ENCODE results near the gene CDKN2B.

CDKN2B gene

GRCh38 chr9:21995006-21995665 lies 14.0 kb downstream of the CDKN2B start:
- no peak for DNase-seq (ENCODE audit: low read depth in 4 of 4, low spot score in 1 of 4)

- DNase-seq (ENCODE audit: low read depth in 4 of 4, low spot score in 1 of 4) = no peak
These were observed 14.5 kb downstream of the CDKN2B start, which contains the start of gene CDKN2B-AS1 for GRCh38 chr9:21994556-21995005. Gene CDKN2B-AS1, plus strand, starts transcription at chr9:21994791.

DNA sequence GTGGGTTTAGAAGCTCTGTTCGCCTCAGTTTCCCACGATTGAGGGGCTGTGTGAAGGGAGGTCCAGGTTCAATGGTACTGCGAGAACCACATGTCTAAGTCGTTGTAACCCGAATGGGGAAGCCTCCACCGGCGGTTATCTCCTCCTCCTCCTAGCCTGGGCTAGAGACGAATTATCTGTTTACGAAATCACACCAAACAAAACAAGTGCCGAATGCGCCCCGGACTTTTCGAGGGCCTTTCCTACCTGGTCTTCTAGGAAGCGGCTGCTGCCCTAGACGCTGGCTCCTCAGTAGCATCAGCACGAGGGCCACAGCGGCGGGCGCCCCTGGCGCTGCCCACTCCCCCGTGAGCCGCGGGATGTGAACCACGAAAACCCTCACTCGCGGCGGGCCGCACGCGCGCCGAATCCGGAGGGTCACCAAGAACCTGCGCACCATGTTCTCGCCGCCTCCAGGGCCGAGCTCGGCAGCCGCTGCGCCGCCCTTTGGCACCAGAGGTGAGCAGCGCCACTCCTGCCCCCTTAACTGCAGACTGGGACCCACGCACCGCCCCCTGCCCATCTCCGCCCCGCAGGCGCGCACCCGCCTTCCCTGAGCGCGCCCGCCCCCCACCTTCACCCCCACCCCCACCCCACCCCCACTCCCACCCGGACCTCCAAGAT lies 15.1 kb downstream of the CDKN2B start, which contains the start of gene CDKN2A:
TSS of gene CDKN2A (minus strand) at position 500 of the 663 bp plus-strand sequence.
- DNase-seq (ENCODE audit: low read depth in 4 of 4, low spot score in 1 of 4) = no peak

GRCh38 chr9:21993007-21993406 lies 16.1 kb downstream of the CDKN2B start:
- DNase-seq (ENCODE audit: low read depth in 4 of 4, low spot score in 1 of 4) = no peak

DNA sequence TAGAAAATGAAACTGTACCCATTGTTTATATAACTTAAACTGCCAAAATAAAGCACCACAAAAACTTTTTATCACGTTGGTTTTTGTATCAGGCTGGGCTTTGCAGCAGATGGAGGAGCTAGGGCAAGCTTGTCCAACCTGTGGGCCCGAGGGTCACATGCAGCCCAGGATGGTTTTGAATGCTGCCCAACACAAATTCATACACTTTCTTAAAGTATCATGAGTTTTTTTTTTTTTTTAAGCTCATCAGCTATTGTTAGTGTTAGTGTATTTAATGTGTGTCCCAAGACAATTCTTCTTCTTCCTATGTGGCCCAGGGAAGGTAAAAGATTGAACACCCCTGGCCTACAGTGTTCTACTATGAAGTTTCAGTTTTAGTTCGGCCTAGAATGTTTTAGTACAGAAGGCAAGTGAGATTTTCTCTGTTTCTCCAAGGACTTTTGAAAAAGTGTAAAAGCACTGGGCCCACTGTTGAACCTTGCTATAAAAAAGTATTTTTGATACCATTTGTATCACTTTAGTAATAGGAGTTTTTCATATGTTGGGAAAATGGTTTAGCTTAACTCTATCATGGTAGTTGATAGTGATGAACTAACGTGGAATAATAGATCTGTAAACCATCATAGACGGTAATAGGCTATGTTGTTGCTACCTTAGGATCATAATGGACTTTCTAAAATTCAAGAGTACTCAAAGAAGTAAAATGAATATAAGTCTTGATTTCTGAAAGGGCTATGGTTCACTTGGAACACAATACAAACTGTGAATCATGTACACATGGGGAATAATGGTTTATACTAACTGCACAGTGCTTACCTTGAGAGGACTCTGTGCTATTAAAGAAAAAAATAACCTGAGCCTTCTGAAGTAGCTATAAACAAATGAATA lies 17.8 kb downstream of the CDKN2B start:
- DNase-seq (ENCODE audit: low read depth in 4 of 4, low spot score in 1 of 4) = no peak

GRCh38 chr9:21989440-21990189 lies 19.5 kb downstream of the CDKN2B start:
- DNase-seq (ENCODE audit: low read depth in 4 of 4, low spot score in 1 of 4) = no peak

- no peak for DNase-seq (ENCODE audit: low read depth in 4 of 4, low spot score in 1 of 4)
These were observed 20.8 kb downstream of the CDKN2B start for GRCh38 chr9:21988056-21988990.

DNA sequence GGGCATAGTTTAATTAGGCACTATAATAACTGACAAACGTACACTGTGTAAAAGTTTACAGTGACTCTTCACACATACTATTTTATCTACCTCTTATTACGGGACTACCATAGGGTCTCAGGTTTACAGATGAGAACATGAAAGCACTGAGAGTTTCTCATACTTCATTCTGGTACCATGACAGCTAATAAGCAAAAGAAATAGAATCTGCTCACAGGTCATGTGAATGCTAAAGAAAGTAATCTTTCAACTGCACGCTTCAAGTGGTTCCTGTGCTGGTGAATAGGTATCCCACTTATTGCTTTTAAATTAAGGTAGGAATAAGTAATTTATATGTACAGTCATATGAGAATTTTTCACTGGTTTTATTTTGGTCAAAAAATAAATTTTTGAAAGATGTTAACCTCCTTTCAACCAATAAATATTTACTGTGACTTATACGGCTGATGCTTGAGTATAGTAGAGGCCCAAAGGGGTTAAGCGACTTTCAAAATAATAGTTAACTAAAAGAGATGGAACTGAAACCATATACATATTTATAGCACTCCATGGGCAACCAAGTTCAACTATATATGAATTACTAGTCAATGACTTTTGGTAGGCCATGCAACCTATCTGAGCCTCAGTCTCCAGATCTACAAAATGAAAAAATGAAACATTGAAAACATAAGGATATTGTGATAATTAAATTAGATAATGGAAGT lies 23.0 kb downstream of the CDKN2B start:
- no peak for DNase-seq (ENCODE audit: low read depth in 4 of 4, low spot score in 1 of 4)

DNA sequence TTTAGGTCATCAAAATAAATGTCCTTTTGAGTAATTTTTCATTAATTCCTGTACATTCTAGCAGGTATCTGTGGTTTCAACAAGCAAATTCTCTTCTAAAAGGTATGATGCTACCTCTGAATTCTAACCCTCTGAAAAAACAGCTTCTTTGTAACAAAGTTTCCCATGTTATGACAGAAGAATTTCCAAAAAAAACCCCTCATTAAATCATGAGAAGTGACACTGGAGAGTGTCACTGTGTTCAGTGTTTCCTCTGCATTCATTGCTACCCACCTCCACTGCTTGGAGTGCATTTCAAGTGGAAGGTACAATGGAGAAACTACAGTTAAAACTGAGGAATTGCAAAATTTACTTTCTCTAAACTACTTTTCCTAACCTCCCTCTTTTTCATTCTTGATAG lies 25.0 kb downstream of the CDKN2B start:
- no peak for DNase-seq (ENCODE audit: low read depth in 4 of 4, low spot score in 1 of 4)

DNA sequence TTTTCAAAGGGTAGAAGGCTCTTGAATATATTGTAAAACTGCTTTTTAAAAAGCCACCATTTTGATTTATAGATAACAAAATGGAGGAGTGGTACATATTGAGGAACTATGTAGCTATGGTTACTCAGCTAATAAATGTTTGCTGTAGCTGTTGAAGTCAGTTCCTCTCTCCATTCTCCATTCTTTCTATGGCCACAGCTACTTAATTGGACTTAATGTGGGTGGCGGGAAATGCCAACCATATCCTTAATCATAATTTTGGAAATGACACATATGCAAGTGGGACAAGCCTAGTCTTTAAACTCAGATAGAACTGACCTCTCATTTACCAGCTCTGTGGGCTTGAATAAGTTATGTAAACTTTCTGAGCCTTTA lies 25.6 kb downstream of the CDKN2B start:
- DNase-seq (ENCODE audit: low read depth in 4 of 4, low spot score in 1 of 4) = no peak

- DNase-seq (ENCODE audit: low read depth in 4 of 4, low spot score in 1 of 4) = no peak
These were observed 26.1 kb downstream of the CDKN2B start for GRCh38 chr9:21982861-21983560.

DNA sequence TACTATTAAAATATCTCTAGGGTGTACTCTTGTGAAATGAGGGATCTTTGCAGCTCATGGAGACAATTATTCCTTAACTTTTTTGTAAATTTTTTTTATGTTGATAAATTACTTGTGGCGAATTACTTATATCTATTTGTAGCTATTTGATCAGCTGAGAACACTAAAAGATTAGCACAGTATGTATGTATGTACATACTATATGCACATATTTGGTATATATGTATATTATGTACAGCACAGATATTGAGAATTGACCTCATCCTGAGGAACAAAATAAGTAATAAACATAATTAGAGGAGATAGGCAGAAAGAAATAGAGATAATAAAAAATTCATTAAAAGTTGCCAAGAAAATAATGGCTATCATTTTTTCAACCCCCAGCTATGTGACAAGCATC lies 26.7 kb downstream of the CDKN2B start:
- DNase-seq (ENCODE audit: low read depth in 4 of 4, low spot score in 1 of 4) = no peak

DNA sequence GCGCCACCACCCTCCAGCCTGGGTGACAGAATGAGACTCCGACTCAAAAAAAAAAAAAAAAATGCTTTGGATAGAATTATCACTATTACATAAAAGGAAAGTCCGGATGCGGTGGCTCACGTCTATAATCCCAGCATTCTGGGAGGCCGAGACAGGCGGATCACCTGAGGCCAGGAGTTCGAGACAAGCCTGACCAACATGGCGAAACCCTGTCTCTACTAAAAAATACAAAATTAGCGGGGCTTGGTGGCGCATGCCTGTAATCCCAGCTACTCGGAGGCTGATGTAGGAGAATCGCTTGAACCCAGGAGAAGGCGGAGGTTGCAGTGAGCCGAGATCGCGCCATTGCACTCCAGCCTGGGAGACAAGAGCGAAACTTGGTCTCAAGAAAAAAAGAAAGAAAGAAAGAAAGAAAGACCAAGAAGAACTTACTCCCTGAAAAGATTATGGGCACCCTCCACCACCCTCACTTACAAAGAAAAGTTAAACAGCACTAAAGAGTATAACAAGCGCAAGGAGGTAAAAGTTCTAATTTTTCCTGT lies 32.7 kb downstream of the CDKN2B start:
- no peak for DNase-seq (ENCODE audit: low read depth in 4 of 4, low spot score in 1 of 4)

- DNase-seq (ENCODE audit: low read depth in 4 of 4, low spot score in 1 of 4) = no peak
These were observed 34.2 kb downstream of the CDKN2B start for GRCh38 chr9:21974722-21975409.

DNA sequence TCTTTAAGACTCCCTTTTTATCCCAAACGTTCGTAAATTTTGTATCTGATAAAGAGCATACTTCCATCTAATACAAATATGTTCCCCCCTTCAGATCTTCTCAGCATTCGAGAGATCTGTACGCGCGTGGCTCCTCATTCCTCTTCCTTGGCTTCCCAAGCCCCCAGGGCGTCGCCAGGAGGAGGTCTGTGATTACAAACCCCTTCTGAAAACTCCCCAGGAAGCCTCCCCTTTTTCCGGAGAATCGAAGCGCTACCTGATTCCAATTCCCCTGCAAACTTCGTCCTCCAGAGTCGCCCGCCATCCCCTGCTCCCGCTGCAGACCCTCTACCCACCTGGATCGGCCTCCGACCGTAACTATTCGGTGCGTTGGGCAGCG lies 34.8 kb downstream of the CDKN2B start:
- no peak for DNase-seq (ENCODE audit: low read depth in 4 of 4, low spot score in 1 of 4)

- DNase-seq (ENCODE audit: low read depth in 4 of 4, low spot score in 1 of 4) = no peak
These were observed 36.7 kb downstream of the CDKN2B start for GRCh38 chr9:21972361-21972760.

DNA sequence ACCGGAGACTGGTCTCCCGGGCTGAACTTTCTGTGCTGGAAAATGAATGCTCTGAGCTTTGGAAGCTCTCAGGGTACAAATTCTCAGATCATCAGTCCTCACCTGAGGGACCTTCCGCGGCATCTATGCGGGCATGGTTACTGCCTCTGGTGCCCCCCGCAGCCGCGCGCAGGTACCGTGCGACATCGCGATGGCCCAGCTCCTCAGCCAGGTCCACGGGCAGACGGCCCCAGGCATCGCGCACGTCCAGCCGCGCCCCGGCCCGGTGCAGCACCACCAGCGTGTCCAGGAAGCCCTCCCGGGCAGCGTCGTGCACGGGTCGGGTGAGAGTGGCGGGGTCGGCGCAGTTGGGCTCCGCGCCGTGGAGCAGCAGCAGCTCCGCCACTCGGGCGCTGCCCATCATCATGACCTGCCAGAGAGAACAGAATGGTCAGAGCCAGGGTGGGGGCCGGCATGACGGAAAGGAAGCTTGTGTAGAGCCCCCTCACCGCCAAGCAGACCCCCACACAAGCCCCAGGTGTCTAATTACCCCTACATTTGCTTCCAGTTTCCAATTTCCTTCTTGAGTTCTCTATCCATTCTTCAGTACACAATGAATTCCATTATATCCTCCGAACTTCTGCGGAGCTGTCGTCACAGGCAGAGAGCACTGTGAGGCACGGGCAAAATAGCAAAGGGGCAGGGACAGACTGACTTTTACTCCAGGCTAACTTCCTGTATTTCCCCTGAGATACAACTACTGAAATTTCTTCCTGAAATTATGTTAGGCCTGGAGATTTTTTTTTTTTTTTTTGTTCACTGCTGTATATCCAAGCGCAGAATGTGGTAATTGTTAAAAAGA lies 38.1 kb downstream of the CDKN2B start:
- DNase-seq (ENCODE audit: low read depth in 4 of 4, low spot score in 1 of 4) = no peak
